Effector memory CD4-positive, alpha-beta T cell (primary cell): Measurements from ENCODE around the gene HIVEP3.

Experiments used
- DNase-seq, 3 donors: peaks; one replicate each; pipeline ENCODE4 v3.0.0-alpha.2; 2020
- H3K27ac ChIP-seq: 2 replicates; pipeline ENCODE4 v1.7.0; 2013; ENCODE audit warnings: mild to moderate bottlenecking, low read length, moderate library complexity; ENCODE audit not compliant: insufficient read depth, poor library complexity, severe bottlenecking
- H3K27me3 ChIP-seq: replicated peaks from 2 replicates; pipeline ENCODE4 v1.7.0; 2013; ENCODE audit warnings: mild to moderate bottlenecking, low read length; ENCODE audit not compliant: insufficient read depth, control insufficient read depth, poor library complexity, severe bottlenecking
- H3K36me3 ChIP-seq: 2 replicates; pipeline ENCODE4 v1.7.0; 2013; ENCODE audit warnings: mild to moderate bottlenecking, low read length, moderate library complexity; ENCODE audit not compliant: control insufficient read depth, insufficient read depth
- H3K4me1 ChIP-seq: 2 replicates; pipeline ENCODE4 v1.7.0; 2013; ENCODE audit warnings: low read length, mild to moderate bottlenecking; ENCODE audit not compliant: control insufficient read depth, insufficient read depth, poor library complexity, severe bottlenecking
- H3K4me3 ChIP-seq: 2 replicates; pipeline ENCODE4 v1.7.0; 2013; ENCODE audit warnings: low read length, low read depth, mild to moderate bottlenecking; ENCODE audit not compliant: insufficient read depth, poor library complexity, severe bottlenecking
- H3K9me3 ChIP-seq: 2 replicates; pipeline ENCODE4 v1.7.0; 2013; ENCODE audit warnings: mild to moderate bottlenecking, low read length, moderate library complexity; ENCODE audit not compliant: control insufficient read depth

HIVEP3 gene

GRCh38 chr1:41616563-41616962 lies 302.2 kb downstream of the HIVEP3 start:
- no peak overlapping the region for H3K4me3 ChIP-seq
- no peak overlapping the region for H3K27ac ChIP-seq
- no peaks in the 10 kb centered on the region for H3K4me1 ChIP-seq

GRCh38 chr1:41615981-41616380 lies 302.7 kb downstream of the HIVEP3 start:
- no peak for DNase-seq
- Histone ChIP-seq H3K36me3 (no peaks in the 10 kb centered on the region), H3K27ac (no peak overlapping the region), H3K4me3 (no peak overlapping the region), H3K4me1 (no peaks in the 10 kb centered on the region), H3K27me3 (no peaks in the 10 kb centered on the region), H3K9me3 (no peaks in the 10 kb centered on the region)

More at GRCh38 chr1:41616563-41616962, 302.2 kb downstream of the HIVEP3 start:
- H3K27me3 ChIP-seq: no peaks in the 10 kb centered on the region
- H3K36me3 ChIP-seq: no peaks in the 10 kb centered on the region
- H3K9me3 ChIP-seq: no peaks in the 10 kb centered on the region
- DNase-seq: no peak

- H3K36me3 ChIP-seq: no peaks in the 10 kb centered on the region
- no peak overlapping the region for H3K4me3 ChIP-seq
- H3K4me1 ChIP-seq: no peaks in the 10 kb centered on the region
- H3K27ac ChIP-seq: no peak overlapping the region
- DNase-seq: no peak
- H3K9me3 ChIP-seq: no peaks in the 10 kb centered on the region
- H3K27me3 ChIP-seq: no peaks in the 10 kb centered on the region
Observed at GRCh38 chr1:41615316-41615715, 303.4 kb downstream of the HIVEP3 start.

DNA sequence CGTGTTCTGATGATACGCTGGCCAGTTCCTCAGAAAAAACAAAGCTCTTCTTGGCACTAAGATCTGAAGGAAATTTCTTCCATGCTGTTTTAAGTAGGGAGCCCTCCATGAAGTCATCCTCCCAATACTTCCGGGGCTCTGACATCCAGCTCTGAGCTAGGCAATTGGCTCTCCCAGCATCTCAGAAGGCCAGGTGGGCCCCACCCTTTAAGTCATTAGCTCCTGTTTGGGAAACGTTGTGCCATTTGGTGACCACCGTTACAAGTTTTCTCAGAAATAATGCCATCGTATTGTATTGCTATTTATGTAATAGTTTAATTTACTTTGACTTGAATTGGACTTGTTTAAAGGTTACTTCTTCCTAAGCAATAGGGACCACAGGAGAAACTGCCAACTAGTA lies 303.9 kb downstream of the HIVEP3 start:
- H3K9me3 ChIP-seq: no peaks in the 10 kb centered on the region
- H3K4me3 ChIP-seq: no peak overlapping the region
- no peaks in the 10 kb centered on the region for H3K36me3 ChIP-seq
- no peak overlapping the region for H3K27ac ChIP-seq
- H3K4me1 ChIP-seq: no peaks in the 10 kb centered on the region
- no peaks in the 10 kb centered on the region for H3K27me3 ChIP-seq
- no peak for DNase-seq

DNA sequence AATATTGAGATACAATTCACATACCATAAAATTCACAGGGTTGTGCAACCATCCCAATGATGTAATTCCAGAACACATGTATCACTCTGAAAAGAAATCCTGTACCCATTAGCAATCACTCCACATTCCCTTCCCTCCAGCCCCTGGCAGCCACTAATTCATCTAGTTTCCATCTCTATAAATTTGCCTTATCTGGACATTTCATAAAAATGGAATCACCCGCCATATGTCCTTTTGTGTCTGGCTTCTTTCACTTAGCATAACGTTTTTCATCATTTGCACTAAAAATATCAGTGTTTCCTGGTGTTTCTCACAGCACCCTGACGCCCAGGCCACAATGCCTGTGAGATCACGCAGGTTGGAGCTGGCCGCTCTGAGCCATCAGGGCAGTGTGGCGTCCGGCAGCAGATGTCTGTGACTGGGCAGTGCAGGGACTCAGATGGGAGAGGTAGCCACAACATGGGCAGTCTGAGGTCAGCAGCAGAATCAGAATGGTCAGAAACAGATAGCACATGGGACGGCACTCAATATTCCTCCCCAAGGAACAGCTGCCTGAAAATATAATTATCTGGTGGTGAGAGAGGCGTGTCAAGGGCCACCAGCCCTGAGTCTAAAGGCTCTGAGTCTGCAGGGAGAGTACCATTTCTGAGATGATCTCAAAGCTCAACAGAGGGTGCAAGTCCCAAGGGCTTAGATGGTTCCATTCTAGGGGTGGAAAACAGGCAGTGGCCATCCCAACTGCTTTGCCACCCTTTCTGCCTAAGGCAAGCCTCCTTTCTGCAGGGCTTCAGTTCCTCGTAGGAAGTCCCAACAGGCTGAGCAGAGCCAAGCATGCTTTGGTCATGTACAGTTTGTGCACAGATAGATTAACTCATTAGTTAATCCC lies 304.8 kb downstream of the HIVEP3 start:
- no peak for DNase-seq
- H3K4me3 ChIP-seq: no peak overlapping the region
- no peaks in the 10 kb centered on the region for H3K9me3 ChIP-seq
- no peaks in the 10 kb centered on the region for H3K4me1 ChIP-seq
- no peaks in the 10 kb centered on the region for H3K27me3 ChIP-seq
- no peak overlapping the region for H3K27ac ChIP-seq
- H3K36me3 ChIP-seq: no peaks in the 10 kb centered on the region

DNA sequence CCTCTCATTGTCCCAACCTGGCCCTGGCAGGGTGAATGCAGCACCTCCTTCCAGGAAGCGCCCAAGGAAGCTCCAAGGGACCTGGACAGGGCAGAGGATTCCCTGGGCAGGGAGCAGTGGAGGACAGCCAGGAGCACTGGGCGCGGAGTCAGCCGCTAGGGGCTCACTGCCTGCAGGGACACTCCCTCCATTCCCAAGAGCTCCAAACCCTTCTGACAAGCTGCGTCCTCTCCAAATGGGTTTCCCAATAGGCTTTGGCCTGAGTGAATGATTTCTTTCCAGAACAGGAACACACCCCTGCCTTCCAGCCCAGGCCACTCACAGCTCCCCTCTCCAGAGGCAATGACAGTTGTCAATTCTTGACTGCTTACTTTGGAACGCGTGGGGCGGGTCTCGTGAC lies 305.8 kb downstream of the HIVEP3 start:
- Histone ChIP-seq H3K27ac (no peak overlapping the region), H3K27me3 (no peaks in the 10 kb centered on the region), H3K4me1 (no peaks in the 10 kb centered on the region), H3K9me3 (no peaks in the 10 kb centered on the region), H3K36me3 (no peaks in the 10 kb centered on the region), H3K4me3 (no peak overlapping the region)
- DNase-seq: no peak

DNA sequence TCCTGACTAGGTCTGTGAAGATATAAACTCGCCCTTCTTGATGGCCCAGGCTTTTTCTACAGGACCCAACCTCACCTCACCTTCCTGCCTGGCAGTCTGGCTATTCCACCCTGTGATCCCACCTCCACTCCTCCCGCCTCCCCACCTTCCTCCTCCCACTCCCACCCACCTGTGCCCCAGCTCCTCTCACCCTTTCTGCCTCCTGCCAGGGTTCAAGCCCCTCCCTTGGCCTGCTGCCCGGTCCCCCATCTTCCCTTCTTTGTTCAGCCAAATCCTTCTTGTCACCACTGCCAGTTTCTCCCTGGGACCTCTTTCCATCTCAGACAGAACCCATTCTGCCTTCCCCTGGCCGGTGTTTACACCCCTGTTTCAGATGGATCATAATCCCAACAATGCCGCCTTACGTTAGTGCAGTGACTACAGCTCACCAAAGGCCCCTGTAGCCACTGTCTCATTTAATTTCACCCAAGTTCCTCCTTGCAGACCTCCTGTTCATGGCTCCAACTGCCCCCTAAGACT lies 306.7 kb downstream of the HIVEP3 start:
- no peak for DNase-seq
- Histone ChIP-seq H3K4me3 (no peak overlapping the region), H3K36me3 (no peaks in the 10 kb centered on the region), H3K9me3 (no peaks in the 10 kb centered on the region), H3K4me1 (no peaks in the 10 kb centered on the region), H3K27me3 (no peaks in the 10 kb centered on the region), H3K27ac (no peak overlapping the region)

DNA sequence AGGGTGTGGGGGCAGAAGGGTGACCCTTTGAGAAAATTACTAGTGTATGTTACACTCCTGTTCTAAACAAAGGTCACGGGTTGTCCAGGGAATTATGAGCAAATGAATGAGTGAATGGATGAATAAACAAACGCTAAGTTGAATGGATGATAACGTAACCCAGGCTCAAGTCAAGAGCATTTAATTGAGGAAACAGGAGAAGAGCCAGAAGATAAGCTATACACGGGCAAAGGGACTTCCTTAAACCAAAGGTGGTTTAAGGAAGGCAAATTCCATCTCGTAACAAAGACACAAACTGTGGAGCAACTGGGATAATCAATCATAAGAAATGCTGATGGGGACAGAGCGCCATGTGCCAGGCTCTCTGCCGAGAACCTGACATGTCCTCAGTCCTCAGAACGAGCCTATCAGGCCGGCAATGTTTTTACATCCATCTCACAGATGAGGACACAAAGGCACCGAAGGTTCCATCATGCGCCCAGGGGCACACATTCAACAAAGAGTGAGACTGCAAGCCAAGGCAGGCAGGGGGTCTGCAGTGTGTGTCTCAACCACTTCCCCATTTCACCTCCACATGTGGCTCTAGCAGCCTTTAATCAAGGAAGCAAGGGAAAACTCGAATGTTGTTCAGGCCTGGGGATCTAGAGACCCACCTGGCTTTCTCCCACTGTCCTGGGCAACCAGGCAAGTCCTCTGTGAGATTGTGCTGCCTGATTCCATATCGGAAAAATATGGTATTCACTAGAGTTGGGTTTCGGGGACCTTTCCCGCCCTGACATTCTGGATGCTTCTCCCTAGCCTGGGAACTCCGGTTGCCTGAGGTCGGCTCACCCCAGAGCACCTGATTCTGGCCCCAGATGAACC lies 307.4 kb downstream of the HIVEP3 start:
- Histone ChIP-seq H3K27me3 (no peaks in the 10 kb centered on the region), H3K4me3 (no peak overlapping the region), H3K4me1 (no peaks in the 10 kb centered on the region), H3K9me3 (no peaks in the 10 kb centered on the region), H3K36me3 (no peaks in the 10 kb centered on the region), H3K27ac (no peak overlapping the region)
- DNase-seq: no peak

DNA sequence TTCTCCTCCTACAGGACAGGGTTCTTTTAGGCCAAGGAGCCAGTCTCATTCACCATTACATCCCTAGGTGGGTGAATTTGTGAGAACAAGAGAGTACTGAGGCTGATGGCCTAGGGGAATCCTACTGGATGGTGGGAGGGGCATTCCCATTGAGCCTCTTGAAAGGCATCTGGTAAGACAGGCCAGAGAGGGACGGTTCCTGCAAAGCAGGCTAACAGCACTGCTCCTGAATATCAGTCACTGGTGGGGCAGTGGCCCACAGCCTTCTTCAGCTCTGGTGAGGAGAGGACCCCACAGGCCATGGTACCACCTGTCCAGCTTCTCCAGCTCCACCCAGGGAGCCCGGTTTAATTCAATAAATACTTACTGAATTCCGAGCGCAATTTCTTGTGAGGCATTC lies 308.4 kb downstream of the HIVEP3 start:
- Histone ChIP-seq H3K9me3 (no peaks in the 10 kb centered on the region), H3K4me1 (no peaks in the 10 kb centered on the region), H3K36me3 (no peaks in the 10 kb centered on the region), H3K27me3 (no peaks in the 10 kb centered on the region), H3K4me3 (no peak overlapping the region), H3K27ac (no peak overlapping the region)
- no peak for DNase-seq
